K562 treated with DMSO at 1 percent for 12 hours (cell line): ENCODE measurements around the gene SP100. TPM values are rescaled to one million over a fixed set of nuclear protein-coding genes. Genes with fewer than 3 reads are reported as not detected.

Experiments used
- total RNA-seq: library from RNA; unstranded; fragments of 300-600 nt; gene quantifications from 2 replicates; pipeline ENCODE4 v1.2.3, GENCODE V29; 2022; ENCODE audit not compliant: insufficient read depth

SP100 gene
- total RNA-seq = 11.0 and 25.4 TPM in 2 replicates

DNA sequence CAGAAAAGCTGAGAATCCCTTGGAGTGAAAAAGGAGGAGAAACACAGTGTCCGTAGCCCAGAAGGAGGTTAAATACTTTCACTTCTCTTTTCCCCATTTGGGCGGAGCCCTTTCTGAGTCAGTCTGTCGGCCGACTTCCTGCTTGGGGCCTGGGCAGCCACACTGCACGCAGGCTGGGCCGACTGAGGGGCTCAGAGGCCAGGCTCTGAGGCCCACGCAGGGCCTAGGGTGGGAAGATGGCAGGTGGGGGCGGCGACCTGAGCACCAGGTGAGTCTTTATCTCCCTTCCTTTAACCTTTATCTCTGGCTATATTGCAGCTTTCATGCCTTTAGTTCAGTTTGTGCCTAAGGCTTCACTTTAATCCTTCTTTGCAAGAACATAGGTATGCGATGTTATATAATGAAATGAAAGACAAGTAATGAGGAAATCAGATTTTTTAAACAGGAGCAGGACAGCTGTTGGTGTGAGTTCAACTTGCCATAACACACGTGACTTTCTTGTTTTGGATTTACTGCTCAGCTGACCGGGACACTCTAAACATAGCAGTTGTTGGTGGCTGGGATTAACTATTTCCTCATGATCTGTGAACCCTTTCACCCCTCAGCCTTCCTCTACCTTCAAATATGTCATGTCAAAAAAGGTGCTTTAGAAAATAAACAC lies at the start of gene SP100:
SP100 (plus strand) TSS at position 141 of the 661 bp plus-strand sequence; CDS start at position 237, 96 bp downstream.

Other genes starting within 250 kb of the SP100 start
- gene SP110, start 196.2 kb upstream of the SP100 start, total RNA-seq = 9.1 and 9.8 TPM in 2 replicates
- gene SP140, start 190.5 kb upstream of the SP100 start, total RNA-seq = 0.25 TPM in 1 of 2 replicates, not detected in the other
- gene SP140L, start 89.0 kb upstream of the SP100 start, total RNA-seq = 14.0 and 26.1 TPM in 2 replicates